ENCODE measurements around the gene WDR82. TPM values are rescaled to one million over a fixed set of nuclear protein-coding genes. Genes with fewer than 3 reads are reported as not detected.

WDR82 gene
- total RNA-seq, 1 donor from 2014 or later, result 61.7 TPM

- no peak for DNase-seq
Observed at GRCh38 chr3:52308308-52308707, 29.9 kb upstream of the WDR82 start.

DNA sequence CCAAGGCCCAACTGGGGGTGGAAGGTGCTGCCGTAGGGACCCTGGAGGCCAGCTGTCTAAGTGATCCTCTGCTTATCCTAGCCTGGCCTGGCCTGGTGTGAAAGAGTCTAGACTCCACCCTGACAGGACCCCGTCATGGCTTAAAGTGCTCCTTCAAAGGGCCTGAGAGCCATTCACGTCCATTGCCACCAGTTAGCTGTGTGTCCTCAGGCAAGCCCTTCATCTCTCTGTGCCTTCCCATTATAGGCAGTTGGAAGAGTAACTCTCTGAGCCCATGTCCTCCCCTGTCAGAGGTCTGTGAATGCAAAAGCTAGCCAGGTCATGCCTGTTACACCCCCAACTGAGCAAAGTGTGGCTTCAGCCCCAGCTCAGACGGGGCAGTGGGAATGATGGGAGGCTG lies 28.5 kb upstream of the WDR82 start:
- DNase-seq, result no peak

GRCh38 chr3:52305926-52306325 lies 27.5 kb upstream of the WDR82 start:
- no peak for DNase-seq

DNA sequence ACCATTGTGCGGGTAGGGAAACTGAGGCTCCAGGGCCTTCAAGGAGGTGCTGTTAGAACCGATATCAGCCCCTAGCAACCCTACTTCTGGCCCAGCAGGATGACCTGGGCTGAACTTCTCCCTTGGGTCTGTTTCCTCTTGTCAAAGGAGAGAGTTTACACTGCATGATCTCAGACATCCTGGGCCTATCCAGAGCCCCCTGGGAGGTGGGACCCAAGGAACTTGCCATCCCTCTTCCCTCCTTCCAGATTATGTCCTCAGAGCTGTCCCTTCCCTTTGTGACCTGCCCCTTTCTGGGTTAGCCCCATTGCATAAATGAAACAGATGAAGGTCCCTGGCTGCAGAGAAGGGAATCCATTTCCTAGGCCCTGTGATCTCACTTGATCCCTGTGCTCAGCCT lies 25.4 kb upstream of the WDR82 start:
- DNase-seq, result no peak

DNA sequence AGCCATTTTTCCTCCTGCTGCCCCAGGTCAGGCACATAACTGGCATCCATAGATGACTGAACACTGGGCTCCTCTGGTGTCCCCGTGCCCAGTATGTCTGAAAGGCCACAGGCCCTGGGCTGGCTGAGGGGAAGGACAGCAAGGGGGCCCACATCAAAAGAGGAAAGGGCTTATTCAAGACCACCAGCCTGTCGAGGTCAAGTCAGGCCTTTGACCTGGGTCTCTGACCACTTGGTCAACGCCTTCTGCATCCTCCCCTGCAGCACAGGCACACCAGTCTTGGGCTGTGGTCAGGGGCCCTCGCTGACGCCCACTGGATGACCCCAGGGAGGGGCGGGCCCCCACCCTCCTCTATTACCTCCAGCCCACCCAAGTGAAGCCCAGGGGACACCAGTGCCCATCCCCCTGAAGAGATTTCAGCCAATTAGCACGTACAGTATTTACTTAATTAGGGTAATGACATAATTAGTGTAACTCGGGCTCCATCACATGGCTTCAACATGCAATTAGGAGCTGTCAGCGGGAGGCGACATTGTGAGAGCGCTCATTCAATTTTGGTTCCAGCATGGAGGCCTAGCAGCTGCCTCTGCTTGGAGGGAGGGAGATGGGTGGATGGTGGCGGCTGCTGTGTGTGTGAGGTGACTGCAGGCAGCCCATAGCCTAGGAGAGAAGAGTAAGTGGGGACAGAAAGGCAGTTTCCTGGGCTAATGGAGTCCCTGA lies 24.1 kb upstream of the WDR82 start:
- peak; percentile 48 for DNase-seq

DNA sequence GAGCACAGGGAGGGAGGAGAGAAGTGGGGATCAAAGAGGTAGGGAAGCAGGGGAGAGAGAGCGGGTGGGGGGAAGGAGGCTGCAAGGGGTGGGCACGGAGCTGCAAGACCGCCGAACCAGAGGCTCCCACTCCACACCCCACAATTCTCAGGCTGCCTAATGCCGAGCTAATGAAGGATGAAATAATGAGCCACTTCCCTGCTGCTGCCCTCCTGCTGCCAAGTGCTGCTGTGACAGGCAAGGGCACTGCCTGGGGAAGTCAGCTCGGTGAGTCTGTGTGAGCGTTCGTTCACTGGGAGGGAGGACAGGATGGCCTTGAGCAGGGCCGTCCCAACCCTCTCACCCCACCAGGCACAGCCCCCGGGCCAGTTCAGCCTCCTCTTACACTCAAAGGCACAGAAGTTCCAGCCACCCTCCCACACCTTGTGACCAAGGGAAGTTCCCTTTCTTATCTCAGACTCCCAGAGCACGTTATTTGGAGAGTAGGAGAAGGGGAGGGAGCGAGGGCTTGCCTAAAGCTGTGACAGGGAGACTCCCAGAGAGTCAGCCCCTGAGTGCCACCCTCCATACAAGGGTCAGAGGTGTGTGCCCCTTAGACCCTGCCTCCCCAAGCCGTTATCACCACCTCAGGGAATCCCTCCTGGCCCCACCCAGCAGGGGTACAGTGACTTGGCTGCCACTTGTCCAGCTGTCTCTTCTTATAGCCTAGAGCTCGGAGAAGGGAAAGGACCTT lies 21.6 kb upstream of the WDR82 start:
- DNase-seq, result no peak

DNA sequence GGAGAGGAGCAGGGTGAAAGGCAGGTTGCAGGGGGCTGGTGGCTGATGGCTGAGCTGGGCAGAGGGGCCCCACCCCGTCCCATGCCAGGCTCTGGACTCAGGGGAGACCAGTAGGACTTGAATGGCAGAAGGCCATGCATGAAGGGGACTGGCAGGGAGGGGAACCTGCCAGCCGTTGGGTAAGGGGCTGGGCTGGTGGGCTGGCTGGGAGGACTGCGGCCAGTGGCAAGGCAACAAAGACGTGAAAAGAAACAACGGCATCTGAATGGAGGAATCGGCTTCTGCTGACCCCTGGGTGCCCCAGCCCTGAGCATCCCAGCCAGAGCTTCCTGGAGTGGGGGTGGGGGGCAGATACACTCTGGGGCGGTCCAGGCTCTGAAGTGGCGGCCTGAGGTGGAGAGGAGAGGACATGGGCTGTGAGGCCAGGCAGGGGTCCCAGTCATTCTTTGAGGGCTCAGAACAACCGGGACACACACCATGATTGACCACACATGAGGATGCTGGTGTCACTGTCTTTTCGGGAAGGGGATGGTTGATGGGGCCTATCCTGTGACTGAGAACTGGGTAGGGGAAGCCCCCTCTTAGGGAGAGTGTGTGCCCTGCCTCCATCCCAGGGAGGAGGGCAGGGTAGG lies 20.9 kb upstream of the WDR82 start:
- DNase-seq, result no peak

DNA sequence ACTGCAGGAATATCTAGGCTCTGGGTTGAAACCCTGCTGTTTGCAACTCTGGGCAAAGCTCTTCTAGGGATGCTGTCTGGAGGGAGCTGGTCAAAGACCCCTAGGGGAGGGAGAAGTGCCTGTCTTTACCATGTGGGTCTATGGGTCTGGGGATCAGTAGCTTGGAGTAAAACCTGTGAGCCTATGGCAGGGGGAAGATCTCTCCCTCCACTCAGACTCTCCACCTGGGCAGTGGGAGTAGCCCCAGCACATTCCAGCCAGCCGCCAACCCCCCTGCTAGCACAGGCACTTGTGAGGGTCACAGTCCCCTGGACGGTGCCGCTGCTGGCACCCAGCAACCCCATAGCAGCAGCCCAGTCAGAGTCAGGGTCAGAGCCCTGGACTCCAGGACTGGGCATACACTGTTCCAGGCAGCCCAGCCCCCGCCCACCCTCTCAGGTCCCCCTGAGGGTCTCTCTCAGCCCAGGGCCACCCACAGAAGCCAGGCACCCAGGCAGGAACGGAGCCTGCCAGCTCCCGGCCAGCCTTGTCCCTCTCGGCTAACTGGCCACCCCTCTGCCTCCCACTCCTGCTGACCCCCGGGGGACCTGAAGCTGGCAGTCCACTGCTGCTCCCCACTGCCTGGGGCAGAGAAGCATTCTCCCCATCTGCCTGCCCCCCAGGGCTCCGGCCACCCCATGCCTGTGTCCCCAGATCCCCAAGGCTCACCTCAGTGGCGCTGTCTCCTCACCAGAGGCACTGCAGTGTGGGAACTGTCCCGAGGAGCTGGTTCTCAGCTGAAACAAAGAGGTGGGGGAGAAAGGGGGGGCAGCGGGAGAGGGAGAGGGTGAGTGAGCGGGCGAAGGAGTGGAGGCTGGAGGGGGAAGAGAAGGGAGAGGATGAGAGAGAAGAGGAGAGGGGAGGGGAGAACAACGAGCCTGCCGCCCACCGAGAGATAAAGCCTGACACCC lies 20.0 kb upstream of the WDR82 start:
- no peak for DNase-seq

GRCh38 chr3:52297242-52298148 lies 19.0 kb upstream of the WDR82 start:
- DNase-seq, result no peak

DNA sequence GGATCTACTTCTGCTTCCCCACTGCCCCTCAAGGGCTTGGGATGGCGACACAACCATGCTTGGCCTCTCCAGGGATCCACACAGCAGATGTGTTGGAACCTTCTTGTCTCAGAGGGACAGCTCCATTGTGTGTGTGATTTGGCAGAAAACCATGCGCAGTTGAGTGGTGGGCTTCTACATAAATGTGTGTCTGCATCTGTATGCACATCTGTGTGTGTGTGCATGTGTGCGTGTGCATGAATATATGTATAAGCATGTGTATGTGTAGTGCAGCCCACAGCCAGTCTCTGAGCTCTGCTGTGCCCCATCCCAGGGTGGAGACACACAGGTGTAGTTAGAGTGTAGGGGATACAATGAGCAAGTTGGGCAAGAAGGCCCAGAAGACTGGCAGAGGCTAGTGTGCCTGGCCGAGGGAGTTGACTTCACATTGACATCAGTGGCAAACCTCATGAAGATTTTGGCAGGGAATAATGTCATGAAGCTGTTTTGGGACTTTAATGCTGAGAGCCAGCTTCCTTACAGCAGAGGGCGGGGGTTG lies 17.3 kb upstream of the WDR82 start:
- no peak for DNase-seq

DNA sequence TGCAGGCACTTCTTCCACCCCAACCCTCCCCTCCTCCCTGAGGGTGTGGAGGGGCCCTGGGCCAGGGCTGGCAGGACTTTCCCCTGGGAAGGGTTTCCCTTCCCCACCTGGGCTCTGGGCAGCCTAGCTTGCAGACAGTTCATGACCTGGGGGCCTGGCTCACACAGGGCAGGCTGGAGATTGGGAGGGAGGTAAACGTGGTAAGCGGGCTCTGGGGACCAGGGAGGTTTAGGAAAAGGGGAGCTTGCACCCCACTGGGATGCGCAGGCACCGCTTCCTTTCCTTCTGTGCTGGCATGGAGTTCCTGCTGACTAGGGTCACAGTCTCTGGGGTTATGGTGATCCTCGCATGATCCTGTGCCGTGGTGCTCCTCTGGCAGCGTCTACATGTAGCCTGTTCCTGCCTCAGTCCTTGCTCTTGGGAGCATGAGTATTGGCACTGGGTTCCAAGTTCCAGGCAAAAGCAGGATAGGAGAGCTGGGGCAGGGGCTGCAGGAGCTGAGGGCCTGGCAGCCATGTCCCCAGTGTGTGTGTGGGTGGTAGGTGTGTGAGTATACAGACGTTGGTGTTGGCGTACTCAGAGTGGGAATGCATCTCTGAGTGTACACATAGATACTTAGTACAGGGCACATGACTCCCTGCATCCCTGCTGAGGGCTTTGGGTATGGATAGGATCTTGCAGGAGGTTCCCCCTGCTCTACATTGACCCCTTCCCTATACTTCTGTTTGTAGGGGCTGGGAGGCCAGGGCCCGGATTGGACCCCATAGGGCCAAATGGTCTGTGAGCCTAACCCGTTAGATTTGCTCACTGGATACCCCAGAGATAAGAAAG lies 16.1 kb upstream of the WDR82 start:
- DNase-seq, result no peak

DNA sequence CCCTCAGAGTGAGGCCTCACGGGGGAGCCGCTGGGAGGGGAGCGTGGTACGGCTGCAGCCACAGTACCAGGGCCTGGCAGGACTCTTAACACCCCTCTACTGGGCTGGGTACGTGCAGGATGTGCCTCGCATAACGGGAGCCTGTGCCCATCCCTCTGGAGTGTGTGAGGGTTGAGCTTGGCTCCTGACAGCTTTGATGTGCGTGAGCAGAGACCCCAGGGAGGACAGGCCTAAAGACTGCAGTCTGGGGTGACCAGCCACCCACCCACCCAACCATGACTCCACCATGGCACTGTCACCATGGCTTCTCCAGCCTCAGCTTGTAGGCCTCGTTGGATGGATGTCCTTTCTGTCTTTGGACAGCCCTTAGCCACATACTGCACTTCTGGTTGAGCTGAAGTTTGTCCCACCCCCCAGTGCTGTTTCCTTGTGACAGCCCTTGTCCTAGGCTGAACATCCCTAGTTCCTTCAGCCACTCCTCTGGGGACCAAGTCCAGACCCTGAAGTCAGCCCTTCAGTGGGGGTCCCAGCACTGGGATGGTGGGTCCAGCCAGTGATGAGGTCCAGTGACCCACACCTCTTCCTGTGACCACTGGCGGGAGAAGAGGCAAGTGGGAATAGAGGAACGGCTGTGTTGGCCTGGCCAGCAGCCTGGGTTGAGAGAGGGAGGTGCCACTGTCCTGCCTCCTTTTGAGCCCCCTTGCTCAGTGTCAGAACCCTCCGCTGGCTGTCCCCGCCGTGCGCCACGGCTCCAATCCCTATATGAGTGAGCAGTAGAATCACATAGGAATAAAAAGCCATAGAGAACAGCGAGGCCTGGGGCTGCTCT lies 15.3 kb upstream of the WDR82 start:
- DNase-seq, result no peak

DNA sequence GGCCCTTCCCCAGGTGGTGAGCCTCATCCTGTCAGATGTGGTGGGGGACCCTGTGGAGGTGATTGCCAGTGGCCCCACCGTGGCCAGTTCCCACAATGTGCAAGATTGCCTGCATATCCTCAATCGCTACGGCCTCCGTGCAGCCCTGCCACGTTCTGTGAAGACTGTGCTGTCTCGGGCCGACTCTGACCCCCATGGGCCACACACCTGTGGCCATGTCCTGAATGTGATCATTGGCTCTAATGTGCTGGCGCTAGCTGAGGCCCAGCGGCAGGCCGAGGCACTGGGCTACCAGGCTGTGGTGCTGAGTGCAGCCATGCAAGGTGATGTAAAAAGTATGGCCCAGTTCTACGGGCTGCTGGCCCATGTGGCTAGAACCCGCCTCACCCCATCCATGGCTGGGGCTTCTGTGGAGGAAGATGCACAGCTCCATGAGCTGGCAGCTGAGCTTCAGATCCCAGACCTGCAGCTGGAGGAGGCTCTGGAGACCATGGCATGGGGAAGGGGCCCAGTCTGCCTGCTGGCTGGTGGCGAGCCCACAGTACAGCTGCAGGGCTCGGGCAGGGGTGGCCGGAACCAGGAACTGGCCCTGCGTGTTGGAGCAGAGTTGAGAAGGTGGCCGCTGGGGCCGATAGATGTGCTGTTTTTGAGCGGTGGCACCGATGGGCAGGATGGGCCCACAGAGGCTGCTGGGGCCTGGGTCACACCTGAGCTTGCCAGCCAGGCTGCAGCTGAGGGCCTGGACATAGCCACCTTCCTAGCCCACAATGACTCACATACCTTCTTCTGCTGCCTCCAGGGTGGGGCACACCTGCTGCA lies 14.0 kb upstream of the WDR82 start:
- DNase-seq, result no peak

DNA sequence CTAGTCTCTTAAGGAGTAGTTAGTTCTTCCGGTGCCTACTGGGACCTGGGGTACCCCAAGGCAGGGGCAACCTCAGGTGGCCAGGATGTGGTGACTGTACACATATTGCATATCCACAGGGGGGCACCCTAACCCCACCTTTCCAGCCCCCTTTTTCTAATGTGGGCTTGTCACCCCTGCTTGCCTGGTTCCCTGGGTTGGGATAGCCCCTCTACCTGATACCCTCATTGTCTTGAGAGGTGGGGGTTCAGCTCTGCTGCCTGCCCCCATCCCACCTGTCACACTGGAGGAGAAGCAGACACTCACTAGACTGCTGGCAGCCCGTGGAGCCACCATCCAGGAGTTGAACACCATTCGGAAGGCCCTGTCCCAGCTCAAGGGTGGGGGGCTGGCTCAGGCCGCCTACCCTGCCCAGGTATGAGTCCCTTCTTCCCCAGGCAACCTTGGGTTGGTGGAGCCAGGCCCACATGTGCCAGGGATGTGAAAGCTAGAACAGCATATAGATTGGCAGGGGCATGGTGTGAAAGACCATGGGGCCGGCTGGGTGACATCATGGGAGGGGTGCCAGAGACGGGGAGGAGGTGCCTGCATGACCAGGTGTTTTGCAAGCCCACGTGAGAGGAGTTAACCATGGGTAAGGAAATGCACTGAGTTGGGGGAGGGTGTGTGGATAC lies 13.2 kb upstream of the WDR82 start:
- no peak for DNase-seq

DNA sequence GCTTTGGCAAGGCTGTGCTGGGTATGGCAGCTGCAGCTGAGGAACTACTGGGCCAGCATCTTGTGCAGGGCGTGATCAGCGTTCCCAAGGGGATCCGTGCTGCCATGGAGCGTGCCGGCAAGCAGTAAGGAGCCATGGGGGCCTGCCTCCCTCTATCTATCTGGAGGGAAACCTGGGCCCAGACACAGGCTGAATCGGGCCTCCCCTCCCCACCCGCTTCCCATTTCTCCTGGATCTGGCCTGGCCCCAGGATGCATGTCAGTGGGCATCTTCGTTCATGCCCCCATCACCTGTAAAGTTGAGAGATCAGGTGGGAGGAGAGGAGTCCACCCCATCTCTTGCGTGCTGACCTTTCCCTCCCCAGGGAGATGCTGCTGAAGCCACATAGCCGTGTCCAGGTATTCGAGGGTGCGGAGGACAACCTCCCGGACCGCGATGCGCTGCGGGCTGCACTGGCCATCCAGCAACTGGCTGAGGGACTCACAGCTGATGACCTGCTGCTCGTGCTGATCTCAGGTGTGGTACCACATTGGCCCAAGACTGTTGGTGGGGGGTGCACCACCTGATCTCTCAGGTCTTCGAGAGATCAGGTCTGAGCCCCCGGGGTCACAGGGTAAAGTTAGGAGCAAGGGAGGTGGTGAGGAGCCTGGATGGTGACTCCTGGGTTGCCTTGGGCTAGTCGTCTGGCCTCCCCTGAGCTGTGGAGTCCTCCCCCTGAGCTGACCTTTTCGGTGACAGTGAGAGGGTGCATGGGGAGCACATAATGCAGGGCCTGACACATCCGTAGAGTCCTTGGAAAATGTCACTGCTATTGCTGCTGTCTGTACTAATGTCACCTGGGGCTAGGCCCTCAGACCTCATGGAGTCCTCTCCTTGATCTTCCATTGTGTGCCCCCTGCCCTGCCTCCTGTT lies 12.4 kb upstream of the WDR82 start:
- DNase-seq, result no peak
